Posterior vena cava (tissue), 2 donors: ENCODE measurements around the gene TRAF3. TPM values are rescaled to one million over a fixed set of nuclear protein-coding genes. Genes with fewer than 3 reads are reported as not detected.

Experiments used
- DNase-seq: peaks from one replicate; pipeline ENCODE4 v3.0.0-alpha.2; 2020; ENCODE audit warnings: low spot score
- intact Hi-C, 2 donors: fragments of 100-400 bp; cut with DNase I; formaldehyde crosslinking; loops; one replicate each; pipeline versions ENCODE4 v1.14.1 to v1.14.2; 2022 to 2023
- total RNA-seq, 2 donors: library from RNA; stranded (reverse); fragmentation: NEBNext Ultra II Directional; extraction: Animal tissue kit (Norgen Biotek cat#: 25700); gene quantifications; one replicate each; pipeline ENCODE4 v1.2.1, GENCODE V29; 2021
- donor health status: DM: yes; HTN: yes; CAD: no.
- donor health status: DM: yes; HTN: yes; CAD: no.

The TRAF3 gene
- total RNA-seq, 2 donors from 2014 or later: 17.8 to 28.0 TPM

DNA sequence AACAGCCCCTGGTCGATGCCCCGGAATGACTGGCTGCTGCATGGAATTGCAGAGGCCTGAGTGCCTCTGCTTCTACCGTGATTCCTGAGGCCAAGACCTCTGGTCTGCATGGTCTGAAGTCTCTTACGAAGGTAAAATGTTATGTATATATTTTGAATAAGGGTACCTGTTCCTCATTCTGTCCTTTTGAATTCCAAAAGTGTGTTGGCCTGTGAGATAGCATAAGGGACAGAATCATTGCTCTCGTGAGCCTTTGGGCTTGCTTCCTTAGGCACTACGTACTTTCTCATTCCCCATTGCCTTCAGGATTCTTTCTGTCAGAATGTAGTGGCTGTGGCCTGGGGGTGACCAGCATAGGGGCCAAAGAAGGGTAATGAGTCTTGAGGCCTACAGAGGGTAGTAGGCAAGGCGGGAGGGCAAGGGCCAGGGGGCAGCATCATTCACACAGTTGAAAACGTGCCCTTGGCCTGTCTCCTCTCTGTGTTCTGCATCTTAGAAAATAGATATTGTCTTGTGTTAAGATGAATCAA lies 19.5 kb downstream of the TRAF3 start:
- no peak for DNase-seq
- intact Hi-C loops: no loop called here

DNA sequence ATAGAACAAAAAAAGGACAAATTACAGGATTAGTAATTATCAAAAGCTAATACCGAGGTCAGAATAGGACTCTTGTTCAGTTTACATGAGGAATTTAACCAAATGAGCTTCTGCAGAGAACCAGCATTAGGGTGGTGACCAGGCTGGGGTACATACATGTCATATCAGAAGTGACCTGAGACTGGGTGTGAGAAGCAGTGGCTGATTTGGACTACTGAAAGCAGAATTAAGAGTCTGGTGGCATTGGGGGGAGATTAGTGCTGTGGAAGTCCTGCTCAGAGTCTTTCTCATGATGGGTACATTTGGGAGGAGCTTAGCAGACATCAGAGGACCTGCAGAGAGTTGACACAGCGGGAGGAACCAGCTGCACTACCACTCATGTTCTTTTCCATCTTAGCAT lies 21.7 kb downstream of the TRAF3 start:
- intact Hi-C loops: no loop called here
- DNase-seq: no peak

DNA sequence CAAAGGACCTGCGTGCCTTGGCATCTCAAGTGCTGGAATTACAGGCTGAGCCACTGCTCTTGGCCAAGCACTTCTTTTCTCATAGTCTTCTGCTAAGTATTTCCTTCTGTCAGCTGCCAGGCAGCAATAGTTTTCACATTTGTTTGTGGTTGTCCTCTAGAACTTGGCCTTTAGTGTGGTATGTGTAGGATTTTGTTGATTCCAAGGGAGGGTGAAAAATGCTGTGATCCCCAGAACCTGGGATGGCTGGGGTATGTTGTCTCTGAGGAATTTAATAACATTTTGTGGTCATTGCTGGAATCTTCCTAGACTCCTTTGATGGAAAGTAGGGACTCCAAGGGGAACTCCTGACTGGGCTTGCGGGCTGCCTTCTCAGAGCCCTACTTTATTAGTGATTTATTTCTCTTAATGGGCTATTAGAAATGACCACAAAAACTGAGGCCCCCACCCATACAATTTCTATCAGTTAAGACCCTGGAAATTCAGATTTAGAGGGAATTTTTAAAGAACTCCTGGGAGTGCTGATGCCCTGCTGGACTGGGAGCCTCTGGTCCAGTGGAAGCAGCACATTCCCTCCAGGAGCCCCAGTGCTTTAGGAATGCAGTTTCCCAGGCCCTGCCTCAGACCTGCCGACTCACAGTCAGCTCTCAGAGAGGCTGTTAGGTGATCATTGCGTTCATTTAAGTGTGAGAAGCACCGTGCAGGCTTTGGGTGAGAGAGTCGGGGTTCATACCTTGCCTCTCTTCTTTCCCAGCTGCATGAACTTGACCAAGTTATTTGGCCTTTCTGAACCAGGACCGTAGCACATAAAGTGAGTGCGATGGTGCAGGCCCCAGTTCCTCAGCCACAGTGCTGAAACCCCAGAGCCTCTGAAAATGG lies 22.7 kb downstream of the TRAF3 start:
- intact Hi-C loops: no loop called here
- DNase-seq: no peak

DNA sequence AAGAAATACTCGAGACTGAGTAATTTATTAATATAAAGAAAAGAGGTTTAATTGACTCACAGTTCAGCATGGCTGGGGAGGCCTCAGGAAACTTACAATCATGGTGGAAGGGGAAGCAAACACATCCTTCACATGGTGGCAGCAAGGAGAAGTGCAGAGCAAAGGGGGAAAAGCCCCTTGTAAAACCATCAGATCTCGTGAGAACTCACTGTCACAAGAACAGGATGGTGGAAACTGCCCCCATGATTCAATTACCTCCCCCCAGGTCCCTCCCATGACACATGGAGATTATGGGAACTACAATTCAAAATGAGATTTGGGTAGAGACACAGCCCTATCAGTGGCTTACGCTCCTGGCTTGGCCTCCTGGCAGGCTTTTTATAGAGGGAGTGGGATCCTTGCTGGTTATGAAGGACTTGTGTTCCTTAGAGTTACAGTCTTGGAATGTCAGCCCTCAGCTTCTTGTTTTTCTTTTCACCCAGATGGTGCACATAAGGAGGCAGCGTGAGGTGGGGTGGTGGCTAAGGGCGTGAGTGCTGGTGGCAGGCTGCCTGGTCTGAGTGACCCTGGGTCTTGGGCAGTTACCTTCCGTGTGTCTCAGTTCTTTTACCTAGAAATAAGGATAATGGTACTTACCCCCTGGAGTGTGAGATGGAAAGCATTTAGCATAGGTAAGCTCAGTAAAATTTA lies 25.7 kb downstream of the TRAF3 start:
- DNase-seq: no peak
- intact Hi-C loops: no loop called here

DNA sequence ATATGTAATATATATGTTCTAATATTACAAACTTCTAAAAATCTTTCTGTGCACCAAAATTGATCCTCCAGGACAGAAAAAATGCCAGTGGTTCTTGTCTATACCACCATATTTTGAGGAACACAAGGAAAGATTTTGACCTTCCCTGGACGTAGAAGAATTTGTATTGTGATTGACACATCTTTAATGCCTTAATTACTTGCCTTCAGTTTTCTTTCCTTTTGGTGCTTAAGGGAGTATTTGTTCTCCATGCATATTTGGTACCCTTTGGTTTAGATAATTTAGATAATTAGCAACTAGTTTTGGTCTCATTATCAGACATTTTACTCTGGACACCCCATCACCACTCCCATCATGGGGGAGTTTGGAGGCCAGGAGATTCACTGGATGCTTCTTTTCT lies 27.6 kb downstream of the TRAF3 start:
- intact Hi-C loops: no loop called here
- DNase-seq: no peak

DNA sequence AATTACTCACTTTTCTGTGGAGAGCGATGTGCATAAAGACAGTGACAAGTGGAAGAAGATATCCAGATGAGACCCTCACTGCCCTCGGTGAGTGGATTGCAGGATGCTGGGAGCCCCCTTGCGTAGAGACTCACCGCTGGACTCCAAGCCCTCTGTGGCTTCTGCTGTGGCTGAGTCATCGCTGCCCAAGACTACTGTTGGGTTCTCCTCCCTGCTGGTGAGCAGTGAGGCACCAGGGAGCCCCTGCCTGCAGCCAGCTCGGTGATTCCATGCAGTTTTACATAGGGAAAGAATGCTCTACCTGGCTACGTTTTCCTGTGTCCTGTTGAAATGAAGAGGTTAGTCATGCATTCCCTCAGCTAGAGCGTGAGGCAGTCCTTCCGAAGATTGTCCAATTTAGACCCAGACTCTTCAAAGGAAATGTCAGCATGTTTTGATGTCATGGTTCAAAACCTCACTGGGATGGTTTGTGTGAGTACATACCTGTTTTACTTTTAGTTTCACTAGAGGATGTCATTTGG lies 28.2 kb downstream of the TRAF3 start:
- intact Hi-C loops: no loop called here
- no peak for DNase-seq

DNA sequence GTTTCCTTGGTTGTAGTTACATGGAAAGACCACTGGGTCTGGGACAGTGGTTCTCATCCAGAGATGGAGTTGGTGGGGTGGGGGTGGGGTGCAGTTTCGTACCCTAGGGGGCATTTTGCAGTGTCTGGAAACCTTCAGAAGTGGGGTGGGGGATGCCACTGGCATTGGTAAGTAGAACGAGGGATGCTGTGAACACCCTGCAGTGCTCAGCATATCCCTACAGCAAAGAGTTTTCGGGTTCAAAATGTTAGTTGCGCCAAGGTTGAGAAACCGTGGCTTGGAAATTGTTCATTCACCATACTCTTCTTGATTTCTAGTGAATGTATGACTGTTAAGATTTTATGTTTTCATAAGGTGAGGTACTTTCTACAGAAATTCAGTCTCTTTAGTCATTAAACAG lies 28.7 kb downstream of the TRAF3 start:
- no peak for DNase-seq
- intact Hi-C loops: no loop called here

DNA sequence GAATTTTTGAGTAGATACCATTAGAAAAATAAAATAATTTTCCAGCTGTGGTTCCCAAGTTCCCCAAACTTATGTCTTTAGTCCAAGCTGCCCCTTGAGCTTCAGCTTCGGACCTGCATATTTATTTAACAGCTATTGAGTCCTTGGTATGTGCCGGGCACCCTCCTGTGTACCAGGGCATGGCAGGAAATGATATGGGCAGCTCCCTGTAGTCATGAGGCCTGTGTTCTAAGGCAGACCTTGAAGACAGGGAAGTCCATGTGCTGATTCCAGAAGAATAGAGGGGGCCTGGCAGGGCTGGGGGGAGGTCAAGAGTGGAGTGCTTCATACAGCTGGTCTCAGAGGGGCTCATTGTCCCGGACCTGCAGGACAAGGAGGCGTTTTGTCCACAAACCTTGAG lies 29.2 kb downstream of the TRAF3 start:
- no peak for DNase-seq
- intact Hi-C loops: no loop called here

DNA sequence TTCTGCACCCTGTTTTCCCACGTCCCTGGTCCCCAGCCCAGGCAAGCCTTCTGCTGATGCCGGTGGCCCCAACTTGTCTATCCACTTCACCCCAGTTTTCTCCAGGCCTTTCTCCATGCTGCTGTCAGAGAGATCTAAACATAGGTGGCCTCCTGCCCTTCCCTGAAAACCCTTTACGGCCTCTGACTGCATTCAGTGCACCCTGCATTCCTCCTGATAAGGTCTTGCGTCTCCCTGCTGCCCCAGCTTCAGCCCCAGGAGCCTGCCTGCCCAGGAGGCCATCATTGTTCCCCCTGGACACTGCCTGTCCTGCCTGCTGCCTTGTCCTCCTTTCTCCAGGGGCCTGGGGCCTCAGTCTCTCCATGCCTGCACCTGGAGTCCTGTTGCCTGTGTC lies 29.8 kb downstream of the TRAF3 start:
- intact Hi-C loops: no loop called here
- no peak for DNase-seq

DNA sequence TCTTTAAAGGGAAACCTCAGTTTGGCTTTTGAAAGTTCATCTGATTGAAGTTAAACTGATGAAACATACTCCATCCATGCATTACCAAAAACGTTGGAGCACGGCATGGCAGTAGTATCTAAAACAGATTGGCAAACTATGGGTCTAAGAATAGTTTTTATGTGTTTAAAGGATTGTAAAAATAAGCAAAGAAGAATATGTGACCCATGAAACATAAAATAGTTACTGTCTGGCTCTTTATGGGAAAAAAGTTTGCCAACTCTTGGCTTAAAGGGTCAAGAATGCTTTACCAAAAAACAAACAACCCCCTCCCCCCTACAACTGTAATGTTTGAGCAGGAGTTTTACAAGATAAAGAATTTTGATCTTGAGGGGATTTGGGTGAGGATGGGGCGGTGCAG lies 32.6 kb downstream of the TRAF3 start:
- intact Hi-C loops: no loop called here
- DNase-seq: no peak

DNA sequence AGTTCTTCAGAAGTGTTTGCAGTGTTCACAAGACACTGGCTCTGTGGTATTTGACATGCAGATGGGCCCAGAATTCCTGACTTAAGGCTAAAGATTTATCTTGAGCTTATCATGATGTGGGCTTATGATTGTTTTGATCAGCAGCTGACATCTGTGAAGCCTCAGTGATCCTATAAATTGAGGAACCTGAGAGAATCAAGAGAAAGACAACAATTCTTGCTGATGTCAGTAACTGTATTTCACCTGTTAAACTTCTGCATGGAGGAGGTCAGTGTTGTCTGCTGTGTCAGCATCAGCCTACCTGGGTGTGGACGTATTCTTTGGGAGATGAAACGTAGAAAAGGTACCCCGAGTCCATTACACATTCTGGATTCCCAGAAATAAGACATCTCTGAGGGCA lies 33.3 kb downstream of the TRAF3 start:
- intact Hi-C loops: no loop called here
- DNase-seq: no peak

DNA sequence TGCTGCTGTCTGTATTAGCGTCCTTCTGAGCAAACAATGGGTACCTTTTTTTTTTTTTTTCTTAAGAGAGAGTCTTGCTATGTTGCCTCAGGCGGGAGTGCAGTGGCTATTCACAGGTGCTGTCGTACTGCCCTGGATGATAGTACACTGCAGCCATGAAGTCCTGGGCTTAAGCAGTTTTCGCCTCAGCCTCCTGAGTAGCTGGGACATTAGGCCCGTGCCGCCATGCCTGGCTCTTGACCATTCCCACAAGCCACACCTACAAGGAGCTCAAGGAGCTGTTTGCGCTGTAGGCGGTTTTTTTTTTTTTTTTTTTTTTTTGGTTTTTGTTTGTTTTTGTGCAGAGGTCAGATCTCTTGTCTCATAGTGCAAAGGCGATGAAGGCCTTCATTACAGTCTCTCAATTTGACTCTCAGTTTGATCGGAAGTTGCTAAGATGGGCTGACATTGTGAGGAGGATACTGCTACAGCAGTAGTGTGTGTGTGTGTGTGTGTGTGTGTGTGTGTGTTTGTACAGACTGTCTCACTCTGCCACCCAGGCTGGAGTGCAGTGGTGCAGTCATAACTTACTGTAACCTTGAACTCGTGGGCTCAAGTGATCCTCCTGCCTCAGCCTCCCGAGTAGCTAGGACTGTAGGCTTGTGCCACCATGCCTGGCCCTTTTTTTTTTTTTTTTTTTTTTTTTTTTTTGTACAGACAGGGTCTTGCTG lies 34.2 kb downstream of the TRAF3 start:
- intact Hi-C loops: no loop called here
- no peak for DNase-seq

DNA sequence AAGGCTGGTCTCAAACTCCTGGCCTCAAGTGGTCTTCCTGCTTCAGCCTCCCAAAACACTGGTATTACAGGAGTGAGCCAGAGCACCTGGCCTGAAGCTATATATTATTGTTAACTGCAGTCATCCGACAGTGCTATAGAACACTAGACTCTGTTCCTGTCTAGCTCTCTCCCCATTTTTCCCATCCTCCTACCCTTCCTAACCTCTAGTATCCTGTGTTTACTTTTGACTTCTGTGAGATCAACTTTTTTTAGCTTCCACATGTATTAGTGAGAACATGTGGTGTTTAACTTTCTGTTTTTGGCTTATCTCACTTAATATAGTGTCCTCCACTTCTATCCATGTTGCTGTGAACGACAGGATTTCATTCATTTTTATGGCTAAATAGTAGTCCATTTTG lies 34.7 kb downstream of the TRAF3 start:
- intact Hi-C loops: no loop called here
- DNase-seq: no peak

DNA sequence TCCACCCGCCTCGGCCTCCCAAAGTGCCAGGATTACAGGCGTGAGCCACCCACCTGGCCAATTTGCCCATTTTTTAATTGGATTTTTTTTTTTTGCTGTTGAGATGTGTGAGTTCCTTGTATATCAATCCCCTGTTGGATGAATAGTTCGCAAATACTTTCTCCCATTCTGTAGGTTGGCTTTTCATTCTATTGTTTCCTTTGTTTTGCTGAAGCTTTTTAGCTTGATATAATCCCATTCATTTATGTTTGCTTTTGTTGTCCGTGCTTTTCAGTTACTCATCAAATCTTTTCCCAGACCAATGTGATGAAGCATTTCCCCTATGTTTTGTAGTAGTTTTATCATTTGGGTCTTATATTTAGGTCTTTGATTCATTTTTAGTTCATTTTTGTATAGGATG lies 36.4 kb downstream of the TRAF3 start:
- intact Hi-C loops: loop anchor here in 1 of 2 donors (2.0 kb wide), 1 partner anchor 61 kb away; no protein-coding TSS in a partner anchor
- DNase-seq: no peak

DNA sequence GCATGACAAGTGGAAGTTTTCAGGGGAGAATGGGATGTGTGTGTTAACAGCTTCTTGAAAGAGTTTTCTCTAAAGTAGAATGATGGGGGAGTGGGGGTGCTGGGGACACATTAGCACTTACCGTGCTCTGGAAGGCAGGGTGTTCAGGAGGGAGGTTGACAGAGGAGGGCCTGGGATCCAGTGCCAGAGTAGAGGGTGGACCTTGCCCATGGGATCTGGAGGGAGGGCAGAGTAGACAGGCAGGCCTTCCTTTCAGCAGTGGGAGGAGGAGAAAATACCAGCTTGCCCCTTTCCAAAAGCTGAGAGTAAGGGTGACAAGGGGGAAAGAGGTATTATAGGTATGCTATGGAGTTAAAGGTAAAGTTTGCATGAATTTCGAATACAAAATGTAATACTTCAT lies 40.1 kb downstream of the TRAF3 start:
- intact Hi-C loops: no loop called here
- DNase-seq: no peak

DNA sequence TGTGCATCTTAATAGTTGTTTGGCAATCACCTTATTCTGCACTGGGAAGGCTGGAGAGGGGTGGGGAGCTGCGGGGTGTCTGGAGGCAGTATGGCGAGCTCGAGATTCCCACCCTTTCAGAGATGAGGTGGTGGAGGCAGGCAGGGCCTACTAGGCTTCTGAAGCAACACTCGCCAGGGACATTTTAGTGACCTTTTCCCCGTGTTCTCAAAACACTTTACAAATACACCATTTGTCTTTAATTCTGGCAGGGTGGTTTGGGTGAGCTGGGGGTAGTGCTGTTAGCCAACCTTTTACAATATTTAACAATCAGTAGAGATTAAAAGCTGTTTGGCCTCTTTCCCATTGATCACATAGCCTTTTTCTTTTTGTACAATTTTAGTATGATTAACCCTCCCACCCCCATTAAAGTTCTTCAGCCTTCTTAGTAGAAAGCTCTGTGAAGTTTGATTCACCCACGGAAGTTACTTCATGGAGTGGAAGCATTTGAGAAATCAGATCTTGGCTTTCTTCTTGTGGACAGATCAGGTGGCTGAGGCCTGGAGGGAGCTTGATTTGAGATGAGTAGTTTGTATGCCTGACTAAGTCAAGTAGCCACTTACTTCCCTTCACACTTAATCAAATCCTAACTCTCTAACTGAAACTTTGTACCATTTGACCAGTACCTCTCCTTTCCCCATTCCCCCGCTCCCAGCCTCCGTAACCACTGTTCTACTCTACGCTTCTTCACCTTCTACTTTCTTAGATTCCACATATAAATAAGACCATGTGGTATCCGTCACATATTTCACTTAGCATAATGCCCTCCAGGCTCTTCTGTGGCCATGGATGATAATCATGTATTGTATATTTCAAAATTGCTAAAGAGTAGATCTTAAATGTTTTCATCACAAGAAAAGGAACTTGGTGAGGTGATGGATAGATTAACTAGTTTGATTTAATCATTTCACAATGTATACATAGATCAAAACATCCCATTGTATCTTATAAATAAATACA lies 41.0 kb downstream of the TRAF3 start:
- no peak for DNase-seq
- intact Hi-C loops: no loop called here

DNA sequence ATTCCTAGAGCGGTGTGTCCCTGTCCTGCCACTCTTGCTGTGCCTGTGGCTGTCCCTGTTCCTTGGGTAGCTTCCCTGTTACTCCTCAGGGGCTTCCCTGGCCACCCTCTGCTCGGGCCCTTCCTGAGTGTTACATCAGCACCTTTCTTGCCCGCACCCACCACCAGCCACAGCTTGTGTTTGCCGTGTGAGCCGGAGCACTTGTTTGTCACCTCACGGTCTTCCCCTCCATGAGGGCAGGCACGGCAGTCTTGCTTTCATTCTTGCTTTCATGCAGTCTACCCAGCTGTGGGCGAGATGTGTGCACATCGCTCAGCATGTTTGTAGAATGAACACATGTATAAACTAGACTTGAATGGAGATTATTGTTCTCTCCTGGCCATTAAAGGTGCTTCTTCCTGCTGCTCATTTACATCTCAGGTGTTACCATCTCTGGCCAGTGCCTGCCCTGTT lies 42.0 kb downstream of the TRAF3 start:
- intact Hi-C loops: no loop called here

DNA sequence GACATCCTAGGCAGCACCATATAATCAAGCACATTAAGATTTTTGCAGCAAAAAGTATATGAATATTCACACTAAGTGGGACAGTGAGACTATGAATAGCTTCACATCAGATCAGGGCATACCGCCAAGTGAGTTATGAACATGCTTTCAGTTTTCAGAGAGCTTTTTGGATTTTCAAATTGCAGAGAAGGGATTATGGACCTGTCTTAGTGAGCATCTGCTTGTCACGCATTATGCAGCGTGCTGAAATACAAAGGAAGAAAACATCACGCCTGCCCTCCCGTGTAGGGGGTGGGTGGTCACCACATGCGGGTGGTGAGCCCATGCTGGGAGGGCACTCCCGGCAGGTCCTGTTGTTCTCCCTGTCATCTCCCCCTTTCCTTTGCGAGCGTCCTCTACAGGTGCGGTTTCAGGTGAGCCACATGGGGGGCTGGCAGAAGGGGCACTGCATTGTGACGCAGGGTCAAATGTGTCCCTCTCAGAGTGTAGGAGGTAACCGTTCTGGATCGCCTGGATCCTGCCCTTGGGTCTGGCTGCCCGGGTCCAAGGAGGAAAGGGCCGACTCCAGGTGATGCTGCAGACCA lies 42.6 kb downstream of the TRAF3 start:
- intact Hi-C loops: no loop called here
- no peak for DNase-seq

More for the DNA sequence above, 42.0 kb downstream of the TRAF3 start:
- DNase-seq: no peak
